ENCODE measurements around the gene MINDY1. TPM values are rescaled to one million over a fixed set of nuclear protein-coding genes. Genes with fewer than 3 reads are reported as not detected.

The MINDY1 gene
- polyA plus RNA-seq, 1 donor from 2014 or later = 16.1 TPM

DNA sequence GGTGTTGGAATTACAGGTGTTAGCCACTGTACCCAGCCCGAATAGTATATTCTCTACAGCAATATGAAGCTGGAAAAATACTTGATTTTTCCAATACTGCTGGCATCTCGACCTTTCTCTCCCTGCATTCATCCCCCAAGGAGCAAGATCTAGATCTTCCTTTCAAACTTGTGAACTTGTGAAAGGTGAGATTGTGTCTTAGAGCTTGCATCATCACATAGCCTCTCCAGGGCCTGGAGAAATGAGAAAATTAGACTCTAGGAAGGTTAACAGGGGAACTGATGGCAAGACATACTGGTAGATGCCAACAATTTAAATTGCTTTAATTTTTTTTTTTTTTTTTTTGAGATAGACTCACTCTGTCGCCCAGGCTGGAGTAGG is 3.6 kb upstream of the MINDY1 start:
- no peak overlapping the region for H3K9ac ChIP-seq (ENCODE audit: low read length)

DNA sequence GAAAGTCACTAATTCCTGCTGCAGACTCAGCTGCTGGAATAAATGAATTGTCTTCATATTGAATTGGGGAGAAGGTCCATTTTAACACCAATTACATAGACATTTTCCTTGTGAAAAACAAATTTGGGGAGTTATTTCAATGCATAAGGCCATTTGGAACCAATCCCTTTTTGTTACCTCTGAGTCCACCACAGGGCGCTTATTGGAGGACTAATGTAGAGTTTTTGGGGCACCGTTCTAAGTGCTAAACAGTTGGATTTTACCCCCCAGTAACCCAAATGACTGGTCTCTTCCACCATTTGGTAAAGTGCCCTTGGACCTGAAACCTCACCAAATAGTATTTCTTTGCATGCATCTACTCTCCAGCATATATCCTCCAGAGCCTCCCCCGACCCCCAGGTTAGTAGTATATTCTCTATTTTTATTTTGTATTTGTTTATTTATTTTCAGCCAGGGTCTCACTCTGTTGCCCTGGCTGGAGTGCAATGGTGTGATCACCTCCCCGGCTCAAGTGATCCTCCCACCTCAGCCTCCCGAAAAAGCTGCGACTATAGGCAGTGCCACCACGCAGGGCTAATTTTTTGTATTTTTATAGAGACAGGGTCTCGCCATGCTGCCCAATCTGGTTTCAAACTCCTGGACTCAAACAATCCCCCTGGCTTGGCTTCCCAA is 3.1 kb upstream of the MINDY1 start:
- Histone ChIP-seq H2AFZ (ENCODE audit: low read depth, low read length) (no peak overlapping the region), H3K27me3 (ENCODE audit: insufficient read depth, low read depth, low read length) (no peaks in the 10 kb centered on the region), H3K9me2 (ENCODE audit: insufficient read depth, low read length) (no peaks in the 10 kb centered on the region), H3K4me3 (ENCODE audit: low read length) (peak overlapping the region; percentile 76), H3K9ac (ENCODE audit: low read length) (no peak overlapping the region), H3F3A (ENCODE audit: insufficient read depth, low read length, poor library complexity, severe bottlenecking) (no peaks in the 10 kb centered on the region), H3K36me3 (ENCODE audit: insufficient read depth, low read length) (no peaks in the 10 kb centered on the region), H3K9me3 (ENCODE audit: low read length) (no peaks in the 10 kb centered on the region), H3K79me2 (replicated peaks; ENCODE audit: insufficient read depth, low read length) (peaks cover 19% of the 10 kb centered on the region), H3K4me2 (ENCODE audit: low read length) (peak overlapping the region; percentile 79), H3K27ac (ENCODE audit: low read length) (no peak overlapping the region), H4K20me1 (ENCODE audit: insufficient read depth) (no peaks in the 10 kb centered on the region)
- TF ChIP-seq, protein P1, sequence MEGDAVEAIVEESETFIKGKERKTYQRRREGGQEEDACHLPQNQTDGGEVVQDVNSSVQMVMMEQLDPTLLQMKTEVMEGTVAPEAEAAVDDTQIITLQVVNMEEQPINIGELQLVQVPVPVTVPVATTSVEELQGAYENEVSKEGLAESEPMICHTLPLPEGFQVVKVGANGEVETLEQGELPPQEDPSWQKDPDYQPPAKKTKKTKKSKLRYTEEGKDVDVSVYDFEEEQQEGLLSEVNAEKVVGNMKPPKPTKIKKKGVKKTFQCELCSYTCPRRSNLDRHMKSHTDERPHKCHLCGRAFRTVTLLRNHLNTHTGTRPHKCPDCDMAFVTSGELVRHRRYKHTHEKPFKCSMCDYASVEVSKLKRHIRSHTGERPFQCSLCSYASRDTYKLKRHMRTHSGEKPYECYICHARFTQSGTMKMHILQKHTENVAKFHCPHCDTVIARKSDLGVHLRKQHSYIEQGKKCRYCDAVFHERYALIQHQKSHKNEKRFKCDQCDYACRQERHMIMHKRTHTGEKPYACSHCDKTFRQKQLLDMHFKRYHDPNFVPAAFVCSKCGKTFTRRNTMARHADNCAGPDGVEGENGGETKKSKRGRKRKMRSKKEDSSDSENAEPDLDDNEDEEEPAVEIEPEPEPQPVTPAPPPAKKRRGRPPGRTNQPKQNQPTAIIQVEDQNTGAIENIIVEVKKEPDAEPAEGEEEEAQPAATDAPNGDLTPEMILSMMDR (IDR thresholded peaks at IDR 0.05; ENCODE audit: poor library complexity, severe bottlenecking) = no peak
- TF ChIP-seq SMC3 (conservative IDR thresholded peaks at IDR 0.05; ENCODE audit: poor library complexity) (no peak), TAF1 (IDR thresholded peaks at IDR 0.05; ENCODE audit: low read depth) (no peak), EP300 (conservative IDR thresholded peaks at IDR 0.05; ENCODE audit: poor library complexity, severe bottlenecking) (no peak), EZH2 (IDR thresholded peaks at IDR 0.05; ENCODE audit: borderline replicate concordance, insufficient read depth, low read length, poor library complexity, severe bottlenecking) (no peak), MXI1 (conservative IDR thresholded peaks at IDR 0.05; ENCODE audit: poor library complexity, severe bottlenecking) (no peak)
- TF ChIP-seq, protein P2, sequence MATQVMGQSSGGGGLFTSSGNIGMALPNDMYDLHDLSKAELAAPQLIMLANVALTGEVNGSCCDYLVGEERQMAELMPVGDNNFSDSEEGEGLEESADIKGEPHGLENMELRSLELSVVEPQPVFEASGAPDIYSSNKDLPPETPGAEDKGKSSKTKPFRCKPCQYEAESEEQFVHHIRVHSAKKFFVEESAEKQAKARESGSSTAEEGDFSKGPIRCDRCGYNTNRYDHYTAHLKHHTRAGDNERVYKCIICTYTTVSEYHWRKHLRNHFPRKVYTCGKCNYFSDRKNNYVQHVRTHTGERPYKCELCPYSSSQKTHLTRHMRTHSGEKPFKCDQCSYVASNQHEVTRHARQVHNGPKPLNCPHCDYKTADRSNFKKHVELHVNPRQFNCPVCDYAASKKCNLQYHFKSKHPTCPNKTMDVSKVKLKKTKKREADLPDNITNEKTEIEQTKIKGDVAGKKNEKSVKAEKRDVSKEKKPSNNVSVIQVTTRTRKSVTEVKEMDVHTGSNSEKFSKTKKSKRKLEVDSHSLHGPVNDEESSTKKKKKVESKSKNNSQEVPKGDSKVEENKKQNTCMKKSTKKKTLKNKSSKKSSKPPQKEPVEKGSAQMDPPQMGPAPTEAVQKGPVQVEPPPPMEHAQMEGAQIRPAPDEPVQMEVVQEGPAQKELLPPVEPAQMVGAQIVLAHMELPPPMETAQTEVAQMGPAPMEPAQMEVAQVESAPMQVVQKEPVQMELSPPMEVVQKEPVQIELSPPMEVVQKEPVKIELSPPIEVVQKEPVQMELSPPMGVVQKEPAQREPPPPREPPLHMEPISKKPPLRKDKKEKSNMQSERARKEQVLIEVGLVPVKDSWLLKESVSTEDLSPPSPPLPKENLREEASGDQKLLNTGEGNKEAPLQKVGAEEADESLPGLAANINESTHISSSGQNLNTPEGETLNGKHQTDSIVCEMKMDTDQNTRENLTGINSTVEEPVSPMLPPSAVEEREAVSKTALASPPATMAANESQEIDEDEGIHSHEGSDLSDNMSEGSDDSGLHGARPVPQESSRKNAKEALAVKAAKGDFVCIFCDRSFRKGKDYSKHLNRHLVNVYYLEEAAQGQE (IDR thresholded peaks at IDR 0.05; ENCODE audit: borderline replicate concordance) = no peak

More for the DNA sequence above, 3.6 kb upstream of the MINDY1 start:
- no peak overlapping the region for H3K27ac ChIP-seq (ENCODE audit: low read length)
- H3K79me2 ChIP-seq (replicated peaks; ENCODE audit: insufficient read depth, low read length) = peaks cover 13% of the 10 kb centered on the region
- H3K27me3 ChIP-seq (ENCODE audit: insufficient read depth, low read depth, low read length) = no peaks in the 10 kb centered on the region
- H2AFZ ChIP-seq (ENCODE audit: low read depth, low read length) = no peak overlapping the region
- H3K4me2 ChIP-seq (ENCODE audit: low read length) = no peak overlapping the region
- no peaks in the 10 kb centered on the region for H3F3A ChIP-seq (ENCODE audit: insufficient read depth, low read length, poor library complexity, severe bottlenecking)
- H3K9me3 ChIP-seq (ENCODE audit: low read length) = no peaks in the 10 kb centered on the region
- H3K9me2 ChIP-seq (ENCODE audit: insufficient read depth, low read length) = no peaks in the 10 kb centered on the region
- TF ChIP-seq SMC3 (conservative IDR thresholded peaks at IDR 0.05; ENCODE audit: poor library complexity) (no peak), POLR2AphosphoS5 (IDR thresholded peaks at IDR 0.05) (no peak), RAD21 (conservative IDR thresholded peaks at IDR 0.05) (no peak), TAF1 (IDR thresholded peaks at IDR 0.05; ENCODE audit: low read depth) (no peak), MXI1 (conservative IDR thresholded peaks at IDR 0.05; ENCODE audit: poor library complexity, severe bottlenecking) (no peak), EZH2 (IDR thresholded peaks at IDR 0.05; ENCODE audit: borderline replicate concordance, insufficient read depth, low read length, poor library complexity, severe bottlenecking) (no peak), EP300 (conservative IDR thresholded peaks at IDR 0.05; ENCODE audit: poor library complexity, severe bottlenecking) (no peak)
- TF ChIP-seq, protein P1 (IDR thresholded peaks at IDR 0.05; ENCODE audit: poor library complexity, severe bottlenecking) = no peak
- TF ChIP-seq, protein P2 (IDR thresholded peaks at IDR 0.05; ENCODE audit: borderline replicate concordance) = no peak
- no peaks in the 10 kb centered on the region for H4K20me1 ChIP-seq (ENCODE audit: insufficient read depth)
- H3K4me3 ChIP-seq (ENCODE audit: low read length) = no peak overlapping the region
- no peaks in the 10 kb centered on the region for H3K36me3 ChIP-seq (ENCODE audit: insufficient read depth, low read length)
